GM10266 (cell line): Measurements from ENCODE around the gene VAV2.

Experiments
- DNase-seq: peaks from one replicate; pipeline ENCODE4 v3.0.0; 2012; ENCODE audit errors: extremely low spot score
- CTCF ChIP-seq: IDR thresholded peaks from 2 replicates; pipeline ENCODE4 v1.5.1; 2012; ENCODE audit warnings: mild to moderate bottlenecking, low read depth; ENCODE audit not compliant: control insufficient read depth, insufficient read depth; ENCODE audit errors: missing control alignments

VAV2 gene

GRCh38 chr9:133838859-133839507 is 153.1 kb downstream of the VAV2 start:
- no peak for TF ChIP-seq CTCF
- no peak for DNase-seq

- no peak for TF ChIP-seq CTCF
These were observed 154.2 kb downstream of the VAV2 start for GRCh38 chr9:133837627-133838597.

GRCh38 chr9:133836818-133837217 is 155.3 kb downstream of the VAV2 start:
- TF ChIP-seq CTCF = no peak
- no peak for DNase-seq

More at GRCh38 chr9:133837627-133838597, 154.2 kb downstream of the VAV2 start:
- DNase-seq = no peak

GRCh38 chr9:133836001-133836758 is 155.9 kb downstream of the VAV2 start:
- no peak for TF ChIP-seq CTCF
- DNase-seq = no peak

GRCh38 chr9:133835262-133835901 is 156.7 kb downstream of the VAV2 start:
- no peak for DNase-seq
- no peak for TF ChIP-seq CTCF

GRCh38 chr9:133834080-133834976 is 157.8 kb downstream of the VAV2 start:
- no peak for DNase-seq
- no peak for TF ChIP-seq CTCF
